Ovary (tissue), 9 donors: ENCODE results near the gene ADGB. TPM values are rescaled to one million over a fixed set of nuclear protein-coding genes. Genes with fewer than 3 reads are reported as not detected.

Source experiments
- DNase-seq, 5 donors: peaks; one replicate each; pipeline ENCODE4 v3.0.0-alpha.2; 2019 to 2020
- H3K27ac ChIP-seq, 2 donors: fragments of 200-600 bp; one replicate each; pipeline versions ENCODE4 v1.5.1 to v1.8.0; 2019 to 2022
- H3K27me3 ChIP-seq: fragments of 200-600 bp; one replicate; pipeline ENCODE4 v1.8.0; 2022
- H3K36me3 ChIP-seq: fragments of 200-600 bp; sonication (generic); one replicate; pipeline ENCODE4 v1.5.1; 2019
- H3K4me1 ChIP-seq: one replicate; pipeline ENCODE4 v1.8.1; 2013; ENCODE audit warnings: mild to moderate bottlenecking, moderate library complexity; ENCODE audit not compliant: insufficient read depth
- H3K4me3 ChIP-seq: fragments of 200-600 bp; sonication (generic); one replicate; pipeline ENCODE4 v1.5.1; 2017
- H3K9me3 ChIP-seq, 2 donors: fragments of 200-600 bp in 1 of 2; sonication (generic) in 1 of 2; one replicate each; pipeline versions ENCODE4 v1.5.1 to v1.8.1; 2013 to 2019; ENCODE audit warnings: mild to moderate bottlenecking in 1 of 2, moderate library complexity in 1 of 2
- EP300 ChIP-seq: sonication (generic); formaldehyde crosslinking; IDR thresholded peaks from one replicate; pipeline ENCODE4 v1.6.1; 2017; ENCODE audit warnings: antibody characterized with exemption
- POLR2A ChIP-seq: fragments of 450-650 bp; IDR thresholded peaks from one replicate; pipeline ENCODE4 v1.6.1; 2017; ENCODE audit warnings: antibody characterized with exemption, mild to moderate bottlenecking, moderate library complexity
- WGBS, 3 donors: extraction: QIAGEN DNeasy Blood & Tissue Kit in 1 of 3; methylation state at CpG; one replicate each; pipeline versions ENCODE4 v1.1.5 to v1.1.7; 2013 to 2017; 5-methylcytosine and 5-hydroxymethylcytosine counted together
- intact Hi-C, 4 donors: fragments of 100-400 bp; cut with DNase I; formaldehyde crosslinking; loops; one replicate each; pipeline versions ENCODE4 v1.11.0 to v1.15.1; 2022 to 2023
- polyA plus RNA-seq, 2 donors: library from polyadenylated mRNA; stranded (reverse); fragments of 200-250 nt in 1 of 2; fragments of 350-450 nt in 1 of 2; fragmentation: Illumina TruSeq in 1 of 2; extraction: RNeasy Lipid Tissue Mini Kit (QIAGEN cat#74804) in 1 of 2; gene quantifications; one replicate each; pipeline ENCODE4 v1.2.3, GENCODE V29; 2013 to 2014
- total RNA-seq, 7 donors: library from RNA; depleted of rRNA in 2 of 7; stranded (reverse); fragments of >200 nt in 2 of 7; fragmentation: NEBNext Ultra II Directional in 3 of 7; extraction: Animal tissue kit (Norgen Biotek cat#: 25700) in 3 of 7; gene quantifications; one replicate each; pipeline versions ENCODE4 v1.1.0 to v1.2.4, GENCODE V29; 2016 to 2023
- TF ChIP-seq, protein P1 (sequence below), 3 donors: fragments of 450-650 bp in 2 of 3; fragments of 200-600 bp in 1 of 3; IDR thresholded peaks; one replicate each; pipeline versions ENCODE4 v1.5.1 to v1.8.0; 2016 to 2022; ENCODE audit warnings: antibody characterized with exemption in 3 of 3, mild to moderate bottlenecking in 1 of 3
- donor health status: DM: no; HTN: no; CAD: no; lungs with moderate emphysema.
- donor health status: DM: no; HTN: no; CAD: no.
- donor health status: Bipolar disorder and iron deficiency.
- donor health status: DM: yes; HTN: yes; CAD: no.
- donor health status: DM: no; HTN: no; CAD: no.
- donor health status: DM: yes; HTN: yes; CAD: no.

ADGB gene
- total and polyA plus RNA-seq, 9 donors, result 0.60 to 16.5 (median 0.72) TPM; not detected in 4

DNA sequence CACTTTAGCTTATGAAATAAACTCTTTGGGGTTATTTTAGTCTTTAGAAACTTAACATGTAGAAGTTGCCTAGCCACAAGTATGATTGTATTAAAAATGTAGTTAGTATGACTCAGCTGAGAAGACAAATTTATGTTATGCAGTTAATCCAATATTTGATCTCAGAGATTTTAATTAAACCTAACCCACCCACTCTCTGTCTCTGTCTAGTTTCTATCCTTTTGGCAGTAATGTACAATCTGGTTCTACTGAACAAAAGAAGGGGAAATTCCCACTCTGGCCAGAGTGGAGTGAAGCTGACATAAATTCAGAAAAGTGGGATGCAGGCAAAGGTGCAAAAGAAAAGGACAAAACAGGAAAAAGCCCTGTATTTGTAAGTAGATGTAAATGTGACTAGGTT lies 36.4 kb downstream of the ADGB start:
- intact Hi-C loops, result no loop called here
- Histone ChIP-seq H3K36me3 (no peaks in the 10 kb centered on the region), H3K4me3 (no peak overlapping the region), H3K9me3 (no peaks in the 10 kb centered on the region), H3K27ac (no peak overlapping the region), H3K4me1 (no peaks in the 10 kb centered on the region), H3K27me3 (no peaks in the 10 kb centered on the region)
- no peak for DNase-seq
- no peak for TF ChIP-seq EP300

DNA sequence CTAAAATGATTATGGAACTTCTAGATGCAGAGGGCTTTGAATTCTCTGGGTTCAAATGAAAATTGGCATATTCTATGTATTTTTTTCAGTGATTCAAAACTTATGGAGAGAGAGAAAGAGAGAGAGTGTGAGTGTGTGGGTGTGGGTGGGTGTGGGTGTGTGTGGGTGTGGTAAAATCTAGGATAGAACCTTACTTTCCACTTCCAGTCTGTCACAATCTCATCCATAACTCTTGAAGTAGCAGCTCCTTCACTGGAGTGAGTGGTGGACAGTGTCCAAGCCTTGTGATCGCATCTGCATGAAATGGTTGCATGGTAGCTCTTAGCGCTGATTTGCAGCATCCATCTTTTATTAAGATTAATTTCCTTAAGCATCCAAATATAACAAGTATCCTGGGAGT lies 37.7 kb downstream of the ADGB start:
- 83 to 88% (median 84%) methylated on average over 2 of the region's 2 CpGs for WGBS, 3 donors
- no peaks in the 10 kb centered on the region for H3K27me3 ChIP-seq
- no peak for DNase-seq
- intact Hi-C loops, result no loop called here
- H3K36me3 ChIP-seq, result no peaks in the 10 kb centered on the region
- TF ChIP-seq, protein P1, sequence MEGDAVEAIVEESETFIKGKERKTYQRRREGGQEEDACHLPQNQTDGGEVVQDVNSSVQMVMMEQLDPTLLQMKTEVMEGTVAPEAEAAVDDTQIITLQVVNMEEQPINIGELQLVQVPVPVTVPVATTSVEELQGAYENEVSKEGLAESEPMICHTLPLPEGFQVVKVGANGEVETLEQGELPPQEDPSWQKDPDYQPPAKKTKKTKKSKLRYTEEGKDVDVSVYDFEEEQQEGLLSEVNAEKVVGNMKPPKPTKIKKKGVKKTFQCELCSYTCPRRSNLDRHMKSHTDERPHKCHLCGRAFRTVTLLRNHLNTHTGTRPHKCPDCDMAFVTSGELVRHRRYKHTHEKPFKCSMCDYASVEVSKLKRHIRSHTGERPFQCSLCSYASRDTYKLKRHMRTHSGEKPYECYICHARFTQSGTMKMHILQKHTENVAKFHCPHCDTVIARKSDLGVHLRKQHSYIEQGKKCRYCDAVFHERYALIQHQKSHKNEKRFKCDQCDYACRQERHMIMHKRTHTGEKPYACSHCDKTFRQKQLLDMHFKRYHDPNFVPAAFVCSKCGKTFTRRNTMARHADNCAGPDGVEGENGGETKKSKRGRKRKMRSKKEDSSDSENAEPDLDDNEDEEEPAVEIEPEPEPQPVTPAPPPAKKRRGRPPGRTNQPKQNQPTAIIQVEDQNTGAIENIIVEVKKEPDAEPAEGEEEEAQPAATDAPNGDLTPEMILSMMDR (IDR thresholded peaks at IDR 0.05), result no peak
- TF ChIP-seq EP300 (no peak), POLR2A (no peak)
- no peaks in the 10 kb centered on the region for H3K9me3 ChIP-seq
- no peak overlapping the region for H3K27ac ChIP-seq
- H3K4me3 ChIP-seq, result no peak overlapping the region
- H3K4me1 ChIP-seq, result no peaks in the 10 kb centered on the region

DNA sequence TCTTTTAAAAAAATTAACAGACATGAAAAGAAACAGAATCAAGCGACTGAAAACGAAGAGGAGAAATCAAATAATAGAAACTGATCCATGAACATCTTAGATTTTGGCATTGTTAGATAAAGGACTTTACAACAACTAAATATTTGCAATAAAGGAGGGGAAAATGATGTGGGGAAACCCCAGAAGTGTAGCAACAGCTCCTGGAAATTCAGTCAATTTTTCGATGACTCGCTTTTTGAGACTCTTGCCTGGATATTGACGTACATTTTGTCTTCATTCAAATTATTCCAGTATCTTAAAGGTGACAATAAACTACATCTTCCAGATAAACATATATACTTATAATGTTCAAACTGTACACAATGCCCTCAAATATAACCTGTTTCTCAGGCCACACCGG lies 44.1 kb downstream of the ADGB start:
- no peaks in the 10 kb centered on the region for H3K36me3 ChIP-seq
- 89 to 92% (median 92%) methylated on average over 6 of the region's 6 CpGs for WGBS, 3 donors
- H3K27me3 ChIP-seq, result no peaks in the 10 kb centered on the region
- no peak overlapping the region for H3K27ac ChIP-seq
- TF ChIP-seq, protein P1 (IDR thresholded peaks at IDR 0.05), result no peak
- TF ChIP-seq POLR2A (no peak), EP300 (no peak)
- H3K4me1 ChIP-seq, result no peaks in the 10 kb centered on the region
- DNase-seq, result no peak
- no peak overlapping the region for H3K4me3 ChIP-seq
- no peaks in the 10 kb centered on the region for H3K9me3 ChIP-seq
- intact Hi-C loops, result no loop called here

DNA sequence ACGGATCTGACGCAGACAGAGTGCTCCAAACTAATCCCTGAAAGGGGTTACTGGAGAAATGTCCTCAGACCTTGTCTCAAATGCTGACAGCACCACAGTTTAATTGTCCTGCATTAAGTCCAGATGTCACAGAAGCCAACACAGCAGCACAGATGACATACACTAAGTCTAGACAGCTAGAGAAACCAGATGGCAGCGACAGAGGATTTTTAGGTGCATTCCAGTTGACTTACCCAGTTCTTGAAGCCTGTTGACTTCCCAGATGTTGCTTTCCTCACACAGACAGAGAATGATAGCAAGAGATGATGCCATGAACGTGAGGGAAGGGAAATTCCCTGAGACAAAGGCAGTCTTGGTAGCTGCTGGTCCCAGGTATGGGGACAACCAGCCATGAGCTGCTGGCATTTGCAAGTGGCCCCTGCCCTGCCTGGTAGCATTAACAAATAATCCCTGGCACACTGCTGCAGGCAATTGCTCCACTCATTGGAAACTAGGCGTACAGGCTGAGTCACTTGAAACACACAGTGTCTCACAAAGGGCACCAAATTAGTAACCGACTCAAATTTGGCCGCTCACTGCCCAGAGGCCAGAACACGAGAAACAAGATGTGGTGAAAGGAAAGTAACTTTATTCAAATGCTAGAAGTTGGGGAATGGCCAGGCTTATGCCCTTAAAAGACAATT lies 52.2 kb downstream of the ADGB start:
- 63 to 70% (median 65%) methylated on average over 8 of the region's 8 CpGs for WGBS, 3 donors
- no peak overlapping the region for H3K4me3 ChIP-seq
- H3K27me3 ChIP-seq, result no peaks in the 10 kb centered on the region
- H3K9me3 ChIP-seq, result no peaks in the 10 kb centered on the region
- H3K4me1 ChIP-seq, result no peaks in the 10 kb centered on the region
- TF ChIP-seq POLR2A (no peak), EP300 (no peak)
- TF ChIP-seq, protein P1 (IDR thresholded peaks at IDR 0.05), result no peak
- no peak overlapping the region for H3K27ac ChIP-seq
- intact Hi-C loops, result no loop called here
- DNase-seq, result no peak
- H3K36me3 ChIP-seq, result no peaks in the 10 kb centered on the region

DNA sequence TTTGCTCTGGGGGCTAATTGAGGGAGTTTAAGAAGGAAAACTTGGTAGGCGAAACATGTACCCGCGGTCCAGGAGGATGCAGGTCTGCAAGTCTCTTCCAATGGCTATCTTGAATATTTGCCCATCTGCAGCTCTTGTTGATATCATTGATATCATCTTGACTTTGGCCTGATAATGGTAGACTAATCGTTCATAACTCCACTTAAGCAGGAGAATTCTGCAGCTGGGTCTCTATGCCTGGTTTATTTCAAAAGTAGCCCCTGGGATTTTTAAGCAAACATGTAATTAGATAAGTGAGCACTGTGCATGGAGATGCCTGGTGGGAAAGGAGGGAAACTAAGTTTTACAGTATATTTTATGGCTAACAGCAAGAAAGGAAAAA lies 52.7 kb downstream of the ADGB start:
- Histone ChIP-seq H3K4me1 (no peaks in the 10 kb centered on the region), H3K36me3 (no peaks in the 10 kb centered on the region), H3K4me3 (no peak overlapping the region), H3K27me3 (no peaks in the 10 kb centered on the region), H3K9me3 (no peaks in the 10 kb centered on the region), H3K27ac (no peak overlapping the region)
- intact Hi-C loops, result no loop called here
- no peak for DNase-seq
- TF ChIP-seq, protein P1 (IDR thresholded peaks at IDR 0.05), result no peak
- TF ChIP-seq POLR2A (no peak), EP300 (no peak)
- 85 to 92% (median 86%) methylated on average over 4 of the region's 4 CpGs for WGBS, 3 donors
